ENCODE measurements around the gene KLHL41. TPM values are rescaled to one million over a fixed set of nuclear protein-coding genes. Genes with fewer than 3 reads are reported as not detected.

Gene KLHL41
- total and polyA plus RNA-seq, 10 of the 15 experiments (the other 5 are each of a cell fraction or from before 2014, with no cell fraction given): 0.03 to 0.38 (median 0.10) TPM; not detected in 3

- no peaks in the 10 kb centered on the region for H3K79me2 ChIP-seq (ENCODE audit: control insufficient read depth, insufficient read depth, low read length)
- intact Hi-C loops (cut with micrococcal nuclease; ENCODE audit: unreplicated experiment) (loop anchor here (10.0 kb wide), 1 partner anchor 274 kb away; the partner anchor contains the start of gene SSB), in situ Hi-C loops (cut with MboI) (no loop called here)
- SMC1A ChIA-PET (ENCODE audit: uncharacterized antibody, unreplicated experiment): no interaction called here
- no peaks in the 10 kb centered on the region for H3K27me3 ChIP-seq (replicated peaks in 1 of 2; ENCODE audit: control insufficient read depth in 2 of 2, insufficient read depth in 2 of 2, low read length in 1 of 2)
- no peaks in the 10 kb centered on the region for H4K20me1 ChIP-seq (ENCODE audit: control insufficient read depth, insufficient read depth)
- CTCF ChIA-PET: interaction anchor here (0.6 to 2.0 kb wide), 5 partner anchors 9 to 848 kb away, joined by 3 to 4 read pairs (median 3); no protein-coding TSS in a partner anchor
- no peaks in the 10 kb centered on the region for H3K9me3 ChIP-seq (replicated peaks; ENCODE audit: control insufficient read depth, insufficient read depth, low read length)
- FAIRE-seq (no peak), DNase-seq (ENCODE audit: low read depth, low spot score) (no peak), ATAC-seq (no peak)
- H3K27ac ChIP-seq (ENCODE audit: control insufficient read depth, insufficient read depth): no peak overlapping the region
- no peak overlapping the region for H3K4me2 ChIP-seq (ENCODE audit: control insufficient read depth, insufficient read depth)
- POLR2A ChIA-PET: no interaction called here
- RAD21 ChIA-PET (ENCODE audit: unreplicated experiment): interaction anchor here (0.6 kb wide), 1 partner anchor 71 kb away, joined by 3 read pairs; no protein-coding TSS in a partner anchor
- no peaks in the 10 kb centered on the region for H3K36me3 ChIP-seq (ENCODE audit: control insufficient read depth in 2 of 2, insufficient read depth in 2 of 2, low read length in 1 of 2)
- TF ChIP-seq FOXM1 (IDR thresholded peaks at IDR 0.05; ENCODE audit: low read depth, low read length): no peak
- TF ChIP-seq BCL11A (IDR thresholded peaks at IDR 0.05; ENCODE audit: low read depth, low read length): no peak
- no TSS peak for BruUV-seq (replicated peaks)
- H3K4me3 ChIP-seq: no peak overlapping the region
- no peaks in the 10 kb centered on the region for H3K4me1 ChIP-seq (ENCODE audit: control insufficient read depth, insufficient read depth, low read length)
- H2AFZ ChIP-seq (ENCODE audit: control insufficient read depth, low read depth, low read length): no peak overlapping the region
- no peak overlapping the region for H3K9ac ChIP-seq (ENCODE audit: control insufficient read depth, insufficient read depth, low read length)
Observed at GRCh38 chr2:169520896-169521295, 11.4 kb downstream of the KLHL41 start.

GRCh38 chr2:169523681-169524080, 14.2 kb downstream of the KLHL41 start:
- CTCF ChIA-PET: interaction anchor here (1.1 kb wide), 1 partner anchor 405 kb away, joined by 3 read pairs; no protein-coding TSS in a partner anchor
- intact Hi-C loops (cut with micrococcal nuclease; ENCODE audit: unreplicated experiment): loop anchor here (10.0 kb wide), 1 partner anchor 271 kb away; the partner anchor contains the start of gene SSB

More at GRCh38 chr2:169523681-169524080, 14.2 kb downstream of the KLHL41 start:
- SMC1A ChIA-PET (ENCODE audit: uncharacterized antibody, unreplicated experiment): no interaction called here
- Histone ChIP-seq H3K4me1 (ENCODE audit: control insufficient read depth, insufficient read depth, low read length) (no peaks in the 10 kb centered on the region), H3K4me3 (no peak overlapping the region), H2AFZ (ENCODE audit: control insufficient read depth, low read depth, low read length) (no peak overlapping the region), H4K20me1 (ENCODE audit: control insufficient read depth, insufficient read depth) (no peaks in the 10 kb centered on the region), H3K9me3 (replicated peaks; ENCODE audit: control insufficient read depth, insufficient read depth, low read length) (no peaks in the 10 kb centered on the region), H3K27me3 (replicated peaks in 1 of 2; ENCODE audit: control insufficient read depth in 2 of 2, insufficient read depth in 2 of 2, low read length in 1 of 2) (no peaks in the 10 kb centered on the region), H3K36me3 (ENCODE audit: control insufficient read depth in 2 of 2, insufficient read depth in 2 of 2, low read length in 1 of 2) (peaks cover 0 to 9% of the 10 kb centered on the region in 2 experiments; a peak in 1 of 4 replicates), H3K27ac (ENCODE audit: control insufficient read depth, insufficient read depth) (no peak overlapping the region), H3K4me2 (ENCODE audit: control insufficient read depth, insufficient read depth) (no peak overlapping the region), H3K9ac (ENCODE audit: control insufficient read depth, insufficient read depth, low read length) (no peak overlapping the region), H3K79me2 (ENCODE audit: control insufficient read depth, insufficient read depth, low read length) (no peaks in the 10 kb centered on the region)
- no TSS peak for BruUV-seq (replicated peaks)
- 68% methylated on average over 5 of the region's 5 CpGs for WGBS (ENCODE audit: insufficient coverage, insufficient replicate concordance, low lambda C conversion rate, missing lambda C conversion rate)
- POLR2A ChIA-PET: interaction anchor here (0.6 kb wide), 1 partner anchor 11 kb away, joined by 3 read pairs; no protein-coding TSS in a partner anchor
- in situ Hi-C loops (cut with MboI): no loop called here
- ATAC-seq (no peak), DNase-seq (ENCODE audit: low read depth, low spot score) (no peak), FAIRE-seq (no peak)
- no peak for TF ChIP-seq KLF5 (IDR thresholded peaks at IDR 0.05; ENCODE audit: partially characterized antibody)
- TF ChIP-seq ZNF274 (IDR thresholded peaks at IDR 0.05; ENCODE audit: insufficient read depth, insufficient read length): no peak
- no peak for TF ChIP-seq PAX5 (IDR thresholded peaks at IDR 0.05; ENCODE audit: borderline replicate concordance, low read depth, low read length)
- TF ChIP-seq EZH2 (IDR thresholded peaks at IDR 0.05; ENCODE audit: borderline replicate concordance, control insufficient read depth, low read depth, low read length): no peak
- TF ChIP-seq MYB (IDR thresholded peaks at IDR 0.05; ENCODE audit: borderline replicate concordance, low read depth, low read length): no peak
- no peak for TF ChIP-seq CHD2 (IDR thresholded peaks at IDR 0.05; ENCODE audit: borderline replicate concordance, low read depth, low read length)
- TF ChIP-seq TBL1XR1 (IDR thresholded peaks at IDR 0.05; ENCODE audit: low read depth, low read length): no peak
- TF ChIP-seq PAX8 (IDR thresholded peaks at IDR 0.05): no peak
- no peak for TF ChIP-seq BACH1 (IDR thresholded peaks at IDR 0.05; ENCODE audit: borderline replicate concordance)
- TF ChIP-seq USF1 (IDR thresholded peaks at IDR 0.05; ENCODE audit: borderline replicate concordance, extremely low read length, insufficient read depth, low read depth, low read length): no peak
- TF ChIP-seq BHLHE40 (IDR thresholded peaks at IDR 0.05; ENCODE audit: borderline replicate concordance in 1 of 2, low read depth in 2 of 2, low read length in 1 of 2): no peak
- no peak for TF ChIP-seq RBBP5 (conservative IDR thresholded peaks at IDR 0.05)
- TF ChIP-seq ATF7 (IDR thresholded peaks at IDR 0.05; ENCODE audit: low read depth): no peak
- no peak for TF ChIP-seq EED (IDR thresholded peaks at IDR 0.05; ENCODE audit: low read depth)
- TF ChIP-seq SP1 (IDR thresholded peaks at IDR 0.05; ENCODE audit: low read depth, low read length): no peak
- TF ChIP-seq ZZZ3 (IDR thresholded peaks at IDR 0.05; ENCODE audit: control insufficient read depth, insufficient read length, low read depth): no peak
- TF ChIP-seq NFIC (IDR thresholded peaks at IDR 0.05; ENCODE audit: low read depth, low read length): no peak
- RAD21 ChIA-PET (ENCODE audit: unreplicated experiment): interaction anchor here (0.7 kb wide), 1 partner anchor 14 kb away, joined by 3 read pairs; no protein-coding TSS in a partner anchor

All from GM12878 (cell line).